Fibroblast of mammary gland (primary cell): Measurements from ENCODE around the gene GGPS1.

Experiments
- DNase-seq: peaks from one replicate; pipeline ENCODE4 v3.0.0-alpha.2; 2010; ENCODE audit warnings: low read depth
- H3K4me3 ChIP-seq: 2 replicates; pipeline ENCODE4 v1.5.1; 2011; ENCODE audit warnings: low read depth, mild to moderate bottlenecking, low read length, moderate library complexity; ENCODE audit not compliant: control insufficient read depth
- CTCF ChIP-seq: conservative IDR thresholded peaks from 2 replicates; pipeline ENCODE4 v1.5.1; 2011; ENCODE audit warnings: low read depth, low read length, inconsistent platforms; ENCODE audit not compliant: control insufficient read depth, insufficient read depth

The GGPS1 gene

DNA sequence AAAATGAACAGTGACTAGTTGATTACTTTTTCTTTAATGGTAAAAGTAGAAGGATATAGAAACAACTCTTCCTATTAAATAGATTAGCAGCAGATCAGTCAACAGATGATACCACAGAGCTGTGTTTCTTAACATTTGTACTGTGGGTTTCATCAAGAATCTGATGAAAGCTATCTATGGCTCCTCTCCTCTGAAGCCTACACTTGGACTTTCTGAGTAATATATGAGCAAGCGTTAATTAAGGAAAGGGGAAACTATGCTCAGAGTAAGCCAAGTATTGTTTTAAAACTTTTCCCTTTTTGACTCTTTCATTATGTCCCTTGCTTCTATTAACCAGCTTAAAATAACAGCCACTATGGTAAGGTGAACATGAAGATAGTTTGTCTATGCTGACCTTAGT lies 11.2 kb upstream of the GGPS1 start:
- peak; percentile 56 for DNase-seq
- H3K4me3 ChIP-seq, result no peak overlapping the region
- no peak for TF ChIP-seq CTCF

GRCh38 chr1:235319255-235319654 lies 9.1 kb upstream of the GGPS1 start:
- H3K4me3 ChIP-seq, result no peak overlapping the region
- TF ChIP-seq CTCF, result no peak
- no peak for DNase-seq

- TF ChIP-seq CTCF, result no peak
- DNase-seq, result no peak
- no peak overlapping the region for H3K4me3 ChIP-seq
Measured at GRCh38 chr1:235320521-235321179, 7.7 kb upstream of the GGPS1 start.

DNA sequence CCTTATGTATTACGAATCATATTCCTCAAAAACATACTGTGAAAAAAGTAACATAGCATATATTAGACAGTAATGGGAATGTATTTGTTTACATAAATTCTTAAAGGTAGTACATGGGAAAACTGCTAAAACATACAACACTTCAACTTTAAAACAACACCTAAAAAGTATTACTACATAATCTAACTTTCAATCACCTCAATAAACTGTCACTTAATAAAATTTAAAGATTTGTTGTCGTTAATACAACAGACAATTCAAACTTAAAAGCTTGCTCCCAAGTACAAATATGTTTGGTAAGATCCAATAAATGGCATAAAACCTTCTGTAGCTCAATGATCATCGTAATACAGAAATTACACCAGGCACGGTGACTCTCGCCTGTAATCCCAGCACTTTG lies 4.1 kb upstream of the GGPS1 start:
- no peak for TF ChIP-seq CTCF
- no peak for DNase-seq
- no peak overlapping the region for H3K4me3 ChIP-seq

DNA sequence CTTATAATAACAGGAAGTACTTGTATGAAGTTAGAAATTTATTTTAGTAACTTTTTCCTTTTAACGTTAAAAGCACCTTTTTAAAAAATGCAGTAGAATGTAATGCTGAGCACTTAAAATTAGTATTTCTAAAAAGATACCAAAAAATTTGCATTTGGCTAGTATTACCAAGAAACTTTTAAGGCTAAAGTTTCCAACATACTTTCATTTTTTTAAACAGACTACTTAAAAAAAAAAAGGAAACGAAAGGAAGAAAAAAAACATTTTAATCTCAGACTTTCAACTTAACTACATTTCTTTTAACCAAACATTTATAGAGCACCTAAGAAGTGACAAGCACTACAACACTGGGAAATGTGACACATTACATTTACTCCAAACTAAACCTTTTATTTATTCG lies 3.2 kb upstream of the GGPS1 start:
- H3K4me3 ChIP-seq, result peak overlapping the region; percentile 25
- no peak for TF ChIP-seq CTCF
- no peak for DNase-seq

- no peak for TF ChIP-seq CTCF
- no peak for DNase-seq
- H3K4me3 ChIP-seq, result peak overlapping the region; percentile 87
Measured at GRCh38 chr1:235325854-235326253, 2.5 kb upstream of the GGPS1 start.
